Fibroblast of the conjunctiva (primary cell): ENCODE data around the gene SLC5A2.
A peak's percentile ranks its signal among the peaks of the same experiment; 100 is the strongest.
"Not testable (repeated sequence)": the region's sequence is repeated elsewhere in the genome, so short reads cannot be mapped to it uniquely, and the experiment has no call there.

Experiments
- DNase-seq: peaks from one replicate; pipeline ENCODE4 v3.0.0-alpha.2; 2010; ENCODE audit warnings: low read depth

The SLC5A2 gene

DNA sequence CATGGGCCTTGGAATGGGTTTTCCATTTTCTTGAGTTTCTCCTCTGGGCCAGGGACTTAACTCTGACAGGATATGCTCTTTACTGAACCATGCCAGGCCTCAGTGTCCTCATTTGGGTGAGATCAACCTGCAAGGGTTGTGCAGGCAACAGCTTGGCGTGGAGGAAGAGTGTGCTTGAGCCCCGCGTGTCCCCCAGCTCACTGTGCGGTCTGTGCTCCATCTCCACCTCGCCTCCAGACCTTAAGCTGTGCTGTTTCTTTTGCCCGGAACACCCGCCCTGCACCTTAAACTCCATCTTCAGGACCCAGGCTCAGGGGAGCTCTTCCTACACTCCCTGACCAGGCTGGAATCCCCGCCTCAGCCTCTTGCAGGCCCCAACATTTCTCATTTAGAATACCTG lies 15.6 kb downstream of the SLC5A2 start:
- no peak for DNase-seq

DNA sequence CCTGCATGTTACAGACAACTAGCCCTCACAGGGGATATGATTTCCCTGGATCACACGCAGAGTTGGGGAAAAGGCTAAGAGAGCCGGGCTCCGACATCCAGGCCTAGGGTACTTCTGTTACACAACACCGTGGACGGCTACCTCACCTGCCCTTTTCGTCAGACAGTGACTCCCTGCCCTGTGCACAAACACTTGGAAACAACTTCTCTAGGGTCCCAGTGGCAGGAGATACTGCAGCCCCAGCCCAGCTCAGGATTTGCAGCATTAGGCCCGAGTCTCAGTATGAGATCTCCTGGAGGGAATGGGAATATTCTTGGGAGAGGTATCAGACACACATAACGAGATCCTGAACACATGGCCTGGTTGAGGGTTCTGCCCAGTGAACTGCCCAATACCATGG lies 17.0 kb downstream of the SLC5A2 start:
- no peak for DNase-seq

DNA sequence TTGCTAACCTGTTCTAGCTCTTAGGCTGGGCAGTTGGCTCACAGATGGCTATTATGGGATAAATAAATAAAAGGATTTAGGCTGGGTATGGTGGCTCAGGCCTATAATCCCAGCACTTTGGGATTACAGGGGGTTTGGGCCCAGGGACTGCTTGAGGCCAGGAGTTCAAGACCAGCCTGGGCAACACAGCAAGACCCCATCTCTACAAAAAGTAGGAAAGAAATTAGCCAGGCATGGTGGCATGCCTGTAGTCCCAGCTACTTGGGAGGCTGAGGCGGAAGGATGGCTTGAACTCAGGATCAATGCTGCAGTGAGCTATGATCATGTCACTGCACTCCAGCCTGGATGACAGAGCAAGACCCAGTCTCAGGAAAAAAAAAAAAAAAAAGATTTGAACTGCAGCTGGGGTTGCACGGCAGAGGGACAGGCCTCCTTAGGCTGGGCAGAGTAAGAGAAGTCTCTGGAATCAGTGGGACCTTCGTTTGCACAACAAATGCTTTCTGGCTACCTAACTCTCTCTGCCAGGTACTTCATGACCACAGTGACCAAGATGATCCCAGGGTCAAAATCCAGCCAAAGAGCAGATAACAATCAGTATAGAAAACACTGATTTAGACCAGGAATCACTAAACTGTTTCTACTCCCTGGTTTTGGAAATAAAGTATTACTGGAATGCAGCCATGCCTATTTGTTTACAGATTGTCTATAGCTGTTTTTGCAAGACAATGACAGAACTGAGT lies 18.5 kb downstream of the SLC5A2 start:
- DNase-seq, result no peak

DNA sequence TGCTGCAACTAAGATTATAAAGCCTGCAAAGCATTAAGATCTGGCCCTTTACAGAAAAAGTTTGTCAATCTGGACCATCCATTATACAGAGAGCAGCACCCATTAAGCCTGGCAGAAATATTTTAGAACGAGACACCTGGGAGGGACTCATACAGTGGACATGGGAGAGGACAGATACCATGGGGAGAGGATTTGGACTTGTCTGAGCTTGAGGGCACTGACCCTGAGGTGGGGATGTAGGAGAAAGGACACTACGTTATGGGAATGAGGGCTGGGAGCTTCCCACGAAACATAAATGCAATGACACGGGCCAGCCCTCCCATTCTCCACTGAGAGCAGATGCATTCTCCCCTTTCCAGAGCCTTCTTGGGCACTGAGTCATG lies 19.0 kb downstream of the SLC5A2 start:
- DNase-seq, result no peak

DNA sequence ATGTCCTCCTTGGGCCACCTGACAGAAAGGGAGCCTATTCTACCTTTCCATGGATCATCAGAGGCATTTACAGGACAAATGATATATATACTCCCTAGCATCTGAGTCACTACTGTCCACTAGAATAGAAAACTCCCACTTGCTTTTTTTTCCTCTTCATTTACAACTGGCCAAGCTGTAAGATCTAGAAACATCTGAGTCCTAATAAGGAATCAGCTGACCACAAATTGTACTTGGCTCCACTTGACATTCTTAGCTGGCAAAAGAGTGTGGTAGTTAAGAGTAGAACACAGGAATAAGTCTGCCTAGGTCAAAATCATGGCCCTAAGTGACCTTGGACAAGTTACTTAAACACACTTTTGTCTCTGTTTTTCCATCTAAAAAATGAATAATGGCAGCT lies 20.1 kb downstream of the SLC5A2 start:
- no peak for DNase-seq

DNA sequence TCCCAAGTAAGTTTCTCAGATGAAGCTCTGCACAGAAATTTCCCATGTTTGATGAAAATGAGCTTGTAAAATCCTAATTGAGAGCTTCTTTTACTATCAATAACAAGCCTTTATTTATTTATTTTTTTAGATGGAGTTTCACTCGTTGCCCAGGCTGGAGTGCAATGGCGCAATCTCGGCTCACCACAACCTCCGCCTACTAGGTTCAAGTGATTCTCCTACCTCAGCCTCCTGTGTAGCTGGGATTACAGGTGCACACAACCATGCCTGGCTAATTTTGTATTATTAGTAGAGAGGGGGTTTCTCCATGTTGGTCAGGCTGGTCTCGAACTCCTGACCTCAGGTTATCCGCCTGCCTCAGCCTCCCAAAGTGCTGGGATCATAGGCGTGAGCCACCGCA lies 20.6 kb downstream of the SLC5A2 start:
- not testable (repeated sequence) for DNase-seq

DNA sequence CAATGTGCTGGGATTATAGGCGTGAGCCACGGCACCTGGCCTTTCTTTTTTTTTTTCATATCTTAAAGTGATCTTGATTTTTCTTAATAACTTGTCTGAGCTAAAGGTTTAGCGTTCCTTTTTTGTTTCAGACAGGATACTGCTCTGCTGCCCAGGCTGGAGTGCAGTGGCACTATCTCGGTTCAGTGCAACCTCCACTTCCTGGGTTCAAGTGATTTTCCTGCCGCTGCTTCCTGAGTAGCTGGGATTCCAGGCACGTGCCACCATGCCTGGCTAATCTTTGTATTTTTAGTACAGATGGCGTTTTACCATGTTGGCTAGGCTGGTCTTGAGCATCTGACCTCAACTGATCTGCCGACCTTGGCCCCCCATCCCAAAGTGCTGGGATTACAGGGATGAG lies 21.2 kb downstream of the SLC5A2 start:
- no peak for DNase-seq

DNA sequence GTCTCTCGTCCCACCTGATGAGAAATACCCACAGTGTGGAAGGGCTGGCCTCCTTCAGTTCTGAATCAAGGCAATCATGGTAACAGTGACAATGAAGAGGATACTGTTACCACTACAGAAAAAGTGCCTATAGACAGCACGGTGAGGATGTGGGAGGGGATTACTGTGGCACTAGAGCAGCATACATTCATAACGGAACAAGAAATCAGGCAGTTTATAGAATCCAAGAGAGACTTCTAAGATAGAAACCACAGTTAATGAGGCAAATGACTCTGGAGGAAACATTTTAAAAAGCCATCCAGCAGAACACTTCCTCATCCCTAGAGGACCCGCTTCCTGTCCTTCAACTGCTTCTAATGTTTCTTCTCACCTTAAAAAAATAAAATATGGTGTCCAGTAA lies 22.6 kb downstream of the SLC5A2 start:
- no peak for DNase-seq

DNA sequence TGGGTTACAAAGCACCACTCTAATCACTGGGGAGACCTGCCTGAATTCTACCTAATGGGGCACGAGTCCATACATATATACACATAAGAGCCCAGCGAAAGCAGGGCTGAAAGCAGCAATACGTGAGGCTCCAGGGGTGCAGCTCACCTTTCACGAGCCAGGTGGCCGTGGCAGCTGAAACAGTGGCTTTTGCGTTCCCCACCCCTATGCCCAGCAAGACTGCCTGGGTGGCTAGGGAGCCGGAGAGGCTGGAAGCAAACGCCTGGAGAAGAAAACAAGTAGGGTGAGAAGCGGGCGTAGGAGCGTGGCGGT lies 24.6 kb downstream of the SLC5A2 start:
- DNase-seq, result no peak

DNA sequence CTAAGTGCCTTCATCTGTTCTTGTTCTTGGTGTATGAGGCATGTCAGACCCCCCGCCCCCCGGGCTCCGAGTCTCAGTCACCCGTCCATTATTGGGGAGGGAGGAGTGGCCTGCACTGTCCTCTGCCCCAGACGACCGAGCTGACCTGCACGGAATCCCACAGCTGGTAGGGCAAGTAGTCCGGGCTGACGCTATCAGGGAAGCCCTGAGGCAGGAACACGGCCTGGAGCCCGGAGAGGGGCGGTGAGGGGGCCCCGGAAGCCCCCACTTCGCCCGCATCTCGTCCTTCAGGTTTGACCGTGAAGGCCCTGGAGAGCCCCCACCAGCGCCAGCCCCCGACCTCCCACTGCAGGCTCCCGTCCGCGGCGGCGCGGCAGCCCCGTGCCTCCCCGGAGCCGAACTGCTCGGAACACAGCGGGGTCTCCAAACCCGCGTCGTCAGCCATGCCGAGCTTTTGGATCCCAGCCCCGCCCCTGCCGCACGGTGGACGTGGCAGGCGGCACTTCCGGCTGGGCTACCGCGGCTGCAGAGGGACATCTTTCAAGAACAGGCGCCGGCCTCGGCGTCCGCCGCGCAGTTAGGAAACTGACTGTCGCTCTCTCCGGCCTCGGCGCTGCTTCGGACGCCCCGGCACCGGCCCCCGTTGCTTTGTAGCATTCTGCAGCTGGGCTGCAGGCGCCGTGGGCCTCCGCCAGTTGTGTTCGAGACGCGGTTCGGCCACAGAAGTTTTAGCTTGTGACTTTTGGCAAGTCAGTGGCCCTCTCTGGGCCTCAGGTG lies 25.2 kb downstream of the SLC5A2 start, which contains the start of gene RUSF1:
Gene RUSF1 (minus strand): TSS at position 463 of the 777 bp plus-strand sequence. CDS start 18 bp downstream, at position 445.
- DNase-seq, result peak; percentile 71

DNA sequence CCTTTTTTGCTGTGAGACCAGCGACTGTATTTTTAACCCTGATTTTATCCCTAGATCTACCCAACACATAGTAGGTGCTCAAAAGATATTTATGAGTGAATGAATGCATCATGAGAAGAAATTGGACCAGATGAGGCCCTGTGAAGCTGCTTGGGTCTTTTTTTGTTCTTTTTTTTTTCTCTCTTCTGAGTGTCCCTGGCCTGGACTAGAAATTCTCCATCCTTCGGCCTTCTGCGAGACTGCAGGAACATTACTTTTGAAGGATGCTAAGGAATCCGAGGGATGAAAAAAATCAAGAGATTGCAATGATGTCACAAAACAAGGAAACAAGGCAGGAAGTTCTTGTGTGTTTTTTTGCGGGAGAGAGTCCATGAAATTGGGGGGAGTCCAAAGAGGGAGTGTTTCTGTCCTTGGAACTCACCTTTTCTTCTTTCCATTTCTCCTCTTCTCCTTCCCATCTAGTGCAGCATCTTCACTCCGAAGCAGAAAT lies 25.8 kb downstream of the SLC5A2 start:
- peak; percentile 16 for DNase-seq

DNA sequence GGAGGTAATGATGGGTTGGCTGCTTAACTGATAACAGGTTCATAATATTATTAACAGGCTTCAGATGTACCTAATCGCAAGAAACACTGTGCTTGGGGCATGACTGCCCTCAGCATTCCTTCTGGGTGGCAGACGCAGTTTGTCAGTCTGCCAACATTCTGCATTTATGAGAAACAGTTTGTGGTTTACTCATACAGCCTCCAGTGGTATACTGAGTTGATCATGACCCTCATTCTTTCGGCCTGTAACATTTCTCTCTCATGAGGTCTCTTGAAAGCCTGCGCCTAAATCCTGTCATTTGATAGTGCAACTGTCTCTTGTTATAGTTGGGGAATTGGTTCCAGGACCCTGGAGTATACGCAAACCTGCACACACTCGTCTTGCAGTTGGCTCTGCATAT lies 30.2 kb downstream of the SLC5A2 start:
- peak; percentile 12 for DNase-seq

DNA sequence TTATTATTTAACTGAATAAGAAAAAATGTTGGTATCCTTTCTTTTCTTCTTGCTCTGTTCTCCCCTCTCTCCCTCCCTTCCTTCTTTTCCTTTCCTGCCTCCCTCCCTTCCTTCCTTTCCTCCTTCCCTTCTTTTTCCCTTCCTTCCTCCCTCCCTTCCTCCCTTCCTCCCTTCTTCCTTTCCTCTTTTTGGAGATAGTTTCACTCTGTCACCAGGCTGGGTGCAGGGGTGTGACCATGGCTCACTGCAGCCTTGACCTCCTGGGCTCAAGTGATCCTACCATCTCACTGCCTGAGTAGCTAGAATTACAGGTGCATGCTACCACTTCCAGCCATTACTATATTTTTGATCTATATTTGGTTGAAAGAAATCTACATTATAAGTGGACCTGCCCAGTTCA lies 31.0 kb downstream of the SLC5A2 start:
- DNase-seq, result no peak

DNA sequence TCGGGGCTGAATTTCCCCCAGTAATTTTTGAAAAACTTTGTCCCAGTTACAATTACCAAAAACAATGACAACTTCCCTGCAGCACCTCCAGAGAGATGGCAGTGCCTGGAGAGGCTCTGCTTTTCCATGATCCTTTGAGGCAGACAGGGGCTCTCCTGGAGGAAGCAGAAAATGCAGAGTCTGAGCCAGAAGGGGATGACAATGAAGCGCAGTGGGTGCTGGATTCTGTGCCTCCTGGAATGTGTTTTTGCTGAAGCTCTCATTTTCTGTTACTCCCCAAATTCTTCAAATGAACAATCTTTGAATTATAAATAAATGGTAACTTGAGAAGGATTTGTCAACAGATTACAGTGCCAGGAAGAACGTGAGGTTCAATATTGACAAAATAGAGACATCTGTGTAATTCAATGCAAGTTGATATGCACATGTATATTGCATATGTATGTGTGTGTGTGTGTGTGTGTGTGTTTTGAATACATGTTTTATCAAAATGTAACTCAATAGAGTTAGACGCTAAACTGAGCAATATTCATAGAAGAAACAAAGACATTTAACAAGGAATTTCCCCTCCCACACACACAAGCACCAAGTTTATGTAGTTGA lies 35.0 kb downstream of the SLC5A2 start:
- DNase-seq, result no peak

DNA sequence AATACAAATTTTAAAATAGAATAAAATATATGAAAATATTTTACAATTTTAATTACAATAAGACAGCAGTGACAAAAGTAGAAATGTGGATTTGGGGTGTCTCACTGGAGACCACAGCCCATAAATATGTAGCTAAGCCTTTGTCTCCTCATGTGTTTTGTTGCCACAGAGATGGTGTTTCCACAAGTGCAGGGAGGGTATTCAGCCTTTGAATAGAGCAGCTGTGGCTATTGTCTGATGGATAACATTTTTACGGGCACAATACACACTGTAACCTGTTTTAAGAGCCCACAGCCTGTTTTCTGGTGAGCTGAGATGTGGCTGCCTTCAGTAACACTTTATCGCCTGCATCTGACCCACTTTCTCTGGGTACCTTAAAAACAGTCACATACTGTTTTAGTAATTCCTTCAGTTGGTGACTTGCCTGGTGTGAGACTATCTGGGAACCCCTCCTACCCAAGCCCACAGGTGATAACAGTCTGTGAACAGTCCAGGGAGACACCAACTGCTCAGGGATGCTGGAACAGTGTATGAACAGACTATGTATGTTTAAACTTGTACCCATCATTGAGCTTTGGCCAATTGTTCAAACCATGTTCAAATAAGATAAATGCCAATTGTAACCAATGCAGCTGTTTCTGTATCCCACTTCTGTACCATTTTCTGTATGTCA lies 37.0 kb downstream of the SLC5A2 start:
- DNase-seq, result no peak

DNA sequence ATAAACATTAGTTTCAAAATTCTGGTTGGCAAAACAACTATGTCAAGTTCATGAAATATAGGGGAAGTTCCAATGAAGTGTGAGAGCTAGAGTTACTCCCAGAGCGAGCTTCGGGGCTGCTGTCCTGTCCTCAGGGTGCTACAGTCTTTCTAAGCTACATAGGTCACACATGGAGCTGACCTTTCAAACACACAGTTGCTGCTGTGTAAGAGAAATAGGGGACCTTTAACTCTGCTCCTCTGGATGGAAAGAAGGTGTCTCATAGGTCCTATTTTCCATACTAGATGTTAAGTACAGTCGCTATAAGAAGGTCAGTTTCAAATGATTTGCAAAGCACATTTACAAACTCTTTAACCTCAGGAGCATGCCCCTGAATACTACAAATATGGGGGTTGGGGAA lies 38.4 kb downstream of the SLC5A2 start:
- DNase-seq, result no peak

DNA sequence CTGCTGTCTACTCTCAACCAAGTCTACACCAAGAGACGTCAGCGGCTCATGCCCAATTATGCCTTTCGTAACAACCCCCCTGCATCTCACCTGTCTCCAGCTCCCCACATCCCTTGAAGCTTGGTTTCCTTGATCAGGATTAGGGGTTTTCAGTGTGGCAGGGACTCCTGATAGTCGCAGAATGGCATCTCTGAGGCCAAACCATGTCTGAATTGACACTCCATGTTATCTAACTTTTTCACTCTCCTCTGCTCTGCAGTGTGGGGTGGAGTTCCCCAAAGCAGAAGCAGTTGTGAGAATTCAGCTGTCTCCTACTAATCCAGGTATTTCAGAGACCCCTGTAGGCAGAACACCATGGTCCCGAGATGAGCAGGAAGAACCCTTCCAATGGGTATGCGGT lies 39.1 kb downstream of the SLC5A2 start:
- DNase-seq, result no peak

DNA sequence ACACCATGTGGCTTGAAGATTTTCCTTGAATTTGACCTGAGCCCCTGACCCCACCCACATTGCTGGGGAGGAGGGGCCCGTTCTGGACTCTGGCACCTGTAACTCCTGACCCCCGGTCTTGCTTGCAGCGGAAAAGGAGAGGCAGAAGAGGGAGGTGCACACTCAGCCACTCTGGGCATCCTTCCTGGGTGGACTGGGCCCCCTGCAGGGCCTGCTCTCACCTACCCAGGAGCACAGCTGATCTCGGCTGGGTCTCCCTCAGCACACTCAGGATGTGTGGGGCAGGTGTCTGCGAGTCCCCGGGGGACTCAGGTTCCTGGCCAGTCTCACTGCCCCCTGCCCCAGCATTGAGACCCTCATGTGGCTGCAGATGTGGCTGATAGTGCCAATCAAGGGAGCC lies 40.8 kb downstream of the SLC5A2 start:
- not testable (repeated sequence) for DNase-seq

DNA sequence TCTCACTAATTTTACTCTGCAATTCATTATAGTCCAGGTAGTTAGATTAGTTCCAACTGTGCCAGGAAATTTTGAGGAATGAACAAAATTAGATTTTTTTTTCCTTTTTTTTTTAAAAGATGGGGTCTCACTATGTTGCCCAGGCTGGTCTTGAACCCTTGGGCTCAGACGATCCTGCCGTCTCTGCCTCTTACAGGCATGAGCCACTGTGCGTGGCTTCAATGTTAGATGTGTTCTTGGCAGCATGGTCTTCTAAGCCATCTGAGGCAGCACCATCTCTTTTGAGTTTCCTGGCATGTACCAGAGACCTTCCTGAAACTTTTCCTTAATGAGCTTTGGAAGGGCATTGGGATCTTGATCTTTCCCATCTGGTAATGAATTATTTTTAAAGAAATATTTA lies 42.2 kb downstream of the SLC5A2 start:
- no peak for DNase-seq

DNA sequence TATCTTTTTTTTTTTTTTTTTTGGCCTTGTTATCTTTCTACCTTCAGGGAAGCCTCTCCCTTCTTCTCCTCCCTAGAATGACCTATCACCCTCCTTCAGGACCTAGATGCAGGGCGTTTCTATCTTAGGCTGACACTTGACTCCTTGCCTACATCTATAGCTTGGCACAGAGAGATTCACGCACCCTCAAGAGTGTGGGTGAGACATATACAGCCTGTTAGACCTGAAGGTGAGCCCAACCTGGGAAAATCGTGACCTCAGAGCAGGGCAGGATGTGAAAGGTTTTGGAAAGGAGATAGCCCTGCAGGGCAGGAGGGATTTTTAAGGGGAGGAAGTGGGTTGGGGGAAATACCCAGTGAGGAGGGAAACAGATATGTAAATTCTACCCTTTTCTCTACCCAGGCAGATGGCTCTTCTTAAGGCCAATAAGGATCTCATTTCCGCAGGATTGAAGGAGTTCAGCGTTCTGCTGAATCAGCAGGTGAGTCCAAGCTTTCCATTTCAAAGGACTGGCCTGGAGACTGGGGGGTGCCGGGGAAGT lies 44.9 kb downstream of the SLC5A2 start, which contains the start of gene AHSP:
Gene AHSP (plus strand): TSS at position 167 of the 541 bp plus-strand sequence. CDS start 240 bp downstream, at position 407.
- no peak for DNase-seq

DNA sequence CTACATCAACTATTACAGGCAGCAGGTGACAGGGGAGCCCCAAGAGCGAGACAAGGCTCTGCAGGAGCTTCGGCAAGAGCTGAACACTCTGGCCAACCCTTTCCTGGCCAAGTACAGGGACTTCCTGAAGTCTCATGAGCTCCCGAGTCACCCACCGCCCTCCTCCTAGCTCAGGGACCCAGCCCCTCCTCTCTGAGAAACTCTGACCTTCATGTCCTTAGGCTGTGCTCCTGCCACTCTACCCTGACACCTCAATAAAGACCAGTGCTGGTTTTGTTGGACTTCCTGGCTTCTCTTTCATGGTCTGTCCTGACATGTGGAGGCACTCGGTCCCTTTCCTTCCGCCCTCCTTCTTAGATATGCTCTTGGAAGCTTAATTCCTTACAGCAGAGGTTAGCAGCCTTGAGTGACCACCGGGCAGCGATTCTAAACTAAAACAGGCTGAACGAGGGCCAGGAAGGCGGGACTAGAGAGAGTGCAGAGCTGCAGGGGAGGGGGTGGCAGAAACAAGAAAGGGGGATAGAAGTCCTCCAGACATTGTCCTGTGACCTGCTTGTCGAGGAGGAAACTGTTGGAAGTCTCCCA lies 45.7 kb downstream of the SLC5A2 start:
- DNase-seq, result no peak
